PC-9 (cell line): ENCODE measurements around the gene RAB22A.

ENCODE experiments used
- EZH2 ChIP-seq: fragments of 200-600 bp; sonication (generic); IDR thresholded peaks from 2 replicates; pipeline ENCODE4 v1.8.0; 2017; ENCODE audit warnings: antibody characterized with exemption, low read depth
- TF ChIP-seq, protein P1 (sequence below): fragments of 200-600 bp; sonication (generic); conservative IDR thresholded peaks from 2 replicates; pipeline ENCODE4 v1.6.1; 2017; ENCODE audit warnings: mixed run types, antibody characterized with exemption, mild to moderate bottlenecking, moderate library complexity

DNA sequence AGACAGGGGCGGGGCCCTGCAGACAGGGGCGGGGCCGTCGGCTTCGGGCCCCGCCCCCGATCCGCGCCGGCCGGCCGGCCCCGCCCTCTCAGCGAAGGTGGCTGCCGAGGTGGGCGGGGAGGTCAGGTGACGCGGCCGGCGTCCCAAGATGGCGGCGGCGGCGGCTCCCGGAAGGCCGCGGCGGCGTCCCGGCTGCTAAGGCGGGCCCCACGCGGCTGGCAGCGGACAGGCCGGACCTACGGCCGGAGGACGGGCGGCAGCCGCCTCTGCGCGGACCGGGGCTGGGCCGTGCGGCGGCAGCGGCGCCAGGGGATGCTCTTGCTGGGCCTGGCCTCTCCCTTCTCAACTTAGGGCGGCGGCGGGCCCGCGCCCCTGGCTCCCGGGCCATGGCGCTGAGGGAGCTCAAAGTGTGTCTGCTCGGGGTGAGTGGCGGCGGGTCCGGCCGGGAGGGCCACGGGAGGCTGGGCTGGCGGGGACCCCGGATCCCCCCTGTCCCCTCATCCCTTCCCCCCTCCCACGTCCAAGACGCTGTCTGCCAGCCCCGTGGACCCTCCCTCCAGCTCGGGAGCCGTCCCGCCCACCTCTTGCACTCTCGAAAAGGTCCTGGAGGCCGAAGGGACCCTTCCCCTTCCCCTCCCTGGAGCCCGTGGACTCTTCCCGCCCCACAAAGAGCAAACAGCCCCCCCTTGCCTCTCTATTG, at the start of gene RAB22A:
- TF ChIP-seq, protein P1, sequence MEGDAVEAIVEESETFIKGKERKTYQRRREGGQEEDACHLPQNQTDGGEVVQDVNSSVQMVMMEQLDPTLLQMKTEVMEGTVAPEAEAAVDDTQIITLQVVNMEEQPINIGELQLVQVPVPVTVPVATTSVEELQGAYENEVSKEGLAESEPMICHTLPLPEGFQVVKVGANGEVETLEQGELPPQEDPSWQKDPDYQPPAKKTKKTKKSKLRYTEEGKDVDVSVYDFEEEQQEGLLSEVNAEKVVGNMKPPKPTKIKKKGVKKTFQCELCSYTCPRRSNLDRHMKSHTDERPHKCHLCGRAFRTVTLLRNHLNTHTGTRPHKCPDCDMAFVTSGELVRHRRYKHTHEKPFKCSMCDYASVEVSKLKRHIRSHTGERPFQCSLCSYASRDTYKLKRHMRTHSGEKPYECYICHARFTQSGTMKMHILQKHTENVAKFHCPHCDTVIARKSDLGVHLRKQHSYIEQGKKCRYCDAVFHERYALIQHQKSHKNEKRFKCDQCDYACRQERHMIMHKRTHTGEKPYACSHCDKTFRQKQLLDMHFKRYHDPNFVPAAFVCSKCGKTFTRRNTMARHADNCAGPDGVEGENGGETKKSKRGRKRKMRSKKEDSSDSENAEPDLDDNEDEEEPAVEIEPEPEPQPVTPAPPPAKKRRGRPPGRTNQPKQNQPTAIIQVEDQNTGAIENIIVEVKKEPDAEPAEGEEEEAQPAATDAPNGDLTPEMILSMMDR: no peak
- no peak for TF ChIP-seq EZH2
